ENCODE results near the gene LMO7. TPM values are rescaled to one million over a fixed set of nuclear protein-coding genes. Genes with fewer than 3 reads are reported as not detected.

Gene LMO7
- total RNA-seq, 4 donors from 2014 or later: 60.5 to 108 (median 75.6) TPM

DNA sequence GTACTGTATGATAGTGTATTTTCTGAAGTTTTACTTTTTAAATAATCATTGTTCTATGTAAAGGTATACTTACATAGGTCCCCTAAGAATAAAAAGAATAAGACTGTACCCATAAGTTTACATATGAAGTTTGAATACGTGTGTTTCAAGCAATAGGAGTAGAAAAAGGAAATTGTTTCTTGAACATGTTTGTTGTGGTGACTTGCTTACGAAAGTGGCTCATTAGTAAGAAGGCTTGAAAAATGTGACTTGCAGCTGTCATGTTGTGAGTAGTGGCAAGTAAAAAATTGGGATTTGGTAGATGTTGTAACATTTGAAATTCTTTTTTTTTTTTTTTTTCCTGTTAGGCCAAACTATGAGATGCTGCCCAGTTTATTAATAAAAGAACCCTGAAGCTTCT is 203.3 kb downstream of the LMO7 start:
- no peak for DNase-seq (ENCODE audit: low spot score in 2 of 2)
- H3K4me3 ChIP-seq (ENCODE audit: low read depth, poor library complexity, severe bottlenecking): no peak overlapping the region
- TF ChIP-seq, protein P1, sequence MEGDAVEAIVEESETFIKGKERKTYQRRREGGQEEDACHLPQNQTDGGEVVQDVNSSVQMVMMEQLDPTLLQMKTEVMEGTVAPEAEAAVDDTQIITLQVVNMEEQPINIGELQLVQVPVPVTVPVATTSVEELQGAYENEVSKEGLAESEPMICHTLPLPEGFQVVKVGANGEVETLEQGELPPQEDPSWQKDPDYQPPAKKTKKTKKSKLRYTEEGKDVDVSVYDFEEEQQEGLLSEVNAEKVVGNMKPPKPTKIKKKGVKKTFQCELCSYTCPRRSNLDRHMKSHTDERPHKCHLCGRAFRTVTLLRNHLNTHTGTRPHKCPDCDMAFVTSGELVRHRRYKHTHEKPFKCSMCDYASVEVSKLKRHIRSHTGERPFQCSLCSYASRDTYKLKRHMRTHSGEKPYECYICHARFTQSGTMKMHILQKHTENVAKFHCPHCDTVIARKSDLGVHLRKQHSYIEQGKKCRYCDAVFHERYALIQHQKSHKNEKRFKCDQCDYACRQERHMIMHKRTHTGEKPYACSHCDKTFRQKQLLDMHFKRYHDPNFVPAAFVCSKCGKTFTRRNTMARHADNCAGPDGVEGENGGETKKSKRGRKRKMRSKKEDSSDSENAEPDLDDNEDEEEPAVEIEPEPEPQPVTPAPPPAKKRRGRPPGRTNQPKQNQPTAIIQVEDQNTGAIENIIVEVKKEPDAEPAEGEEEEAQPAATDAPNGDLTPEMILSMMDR (IDR thresholded peaks at IDR 0.05): no peak
- TF ChIP-seq POLR2A (IDR thresholded peaks at IDR 0.05): no peak
- 61 to 74% methylated on average over 2 of the region's 2 CpGs for WGBS, 2 donors
- intact Hi-C loops (cut with DNase I; ENCODE audit: low total_unique reads): no loop called here

DNA sequence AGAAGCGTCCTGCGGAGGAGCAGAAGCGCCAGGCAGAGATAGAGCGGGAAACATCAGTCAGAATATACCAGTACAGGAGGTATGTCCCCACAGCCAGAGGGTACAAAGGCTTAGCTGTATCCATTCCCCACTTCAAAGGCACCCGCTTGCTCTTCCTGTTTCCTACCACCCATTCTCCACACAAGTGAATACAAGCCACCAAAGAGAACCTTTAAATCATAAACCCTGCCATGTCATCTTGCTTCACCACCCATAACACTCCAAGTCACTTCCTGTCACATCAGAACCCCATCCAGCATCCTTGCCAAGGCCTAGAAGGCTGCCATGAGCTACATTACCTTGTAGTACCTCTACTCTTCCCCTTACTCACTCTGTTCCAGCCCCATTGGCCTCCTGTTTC is 205.8 kb downstream of the LMO7 start:
- TF ChIP-seq, protein P1 (IDR thresholded peaks at IDR 0.05): no peak
- TF ChIP-seq POLR2A (IDR thresholded peaks at IDR 0.05): no peak
- whole genome bisulfite sequencing, 2 donors: 93 to 95% methylated on average over 5 of the region's 5 CpGs

DNA sequence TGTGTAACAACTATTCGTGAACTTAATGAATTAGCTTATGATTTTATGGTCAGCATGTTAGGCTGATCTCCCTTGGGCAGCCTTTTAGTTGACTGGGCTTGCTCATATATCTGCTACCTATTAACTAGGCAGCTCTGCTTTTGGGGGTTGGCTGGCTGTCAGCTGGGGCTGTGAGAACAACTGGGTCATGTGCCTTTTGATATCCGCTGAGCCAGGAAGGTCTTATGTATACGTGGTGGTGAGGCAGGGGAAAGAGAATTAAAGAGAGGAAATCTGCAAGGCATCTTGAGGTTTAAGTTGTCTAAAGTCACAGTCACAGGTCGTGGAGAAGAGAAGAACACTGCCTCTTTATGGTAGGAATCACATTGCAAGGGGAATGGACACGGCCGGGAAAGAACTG is 206.9 kb downstream of the LMO7 start:
- WGBS, 2 donors: 92 to 94% methylated on average over 6 of the region's 6 CpGs
- TF ChIP-seq, protein P1 (IDR thresholded peaks at IDR 0.05): no peak
- TF ChIP-seq POLR2A (IDR thresholded peaks at IDR 0.05): no peak
- H3K4me3 ChIP-seq (ENCODE audit: low read depth, poor library complexity, severe bottlenecking): no peak overlapping the region
- intact Hi-C loops (cut with DNase I; ENCODE audit: low total_unique reads): no loop called here
- no peak for DNase-seq (ENCODE audit: low spot score in 2 of 2)

More for the DNA sequence above, 205.8 kb downstream of the LMO7 start:
- DNase-seq (ENCODE audit: low spot score in 2 of 2): no peak
- intact Hi-C loops (cut with DNase I; ENCODE audit: low total_unique reads): no loop called here
- H3K4me3 ChIP-seq (ENCODE audit: low read depth, poor library complexity, severe bottlenecking): no peak overlapping the region

DNA sequence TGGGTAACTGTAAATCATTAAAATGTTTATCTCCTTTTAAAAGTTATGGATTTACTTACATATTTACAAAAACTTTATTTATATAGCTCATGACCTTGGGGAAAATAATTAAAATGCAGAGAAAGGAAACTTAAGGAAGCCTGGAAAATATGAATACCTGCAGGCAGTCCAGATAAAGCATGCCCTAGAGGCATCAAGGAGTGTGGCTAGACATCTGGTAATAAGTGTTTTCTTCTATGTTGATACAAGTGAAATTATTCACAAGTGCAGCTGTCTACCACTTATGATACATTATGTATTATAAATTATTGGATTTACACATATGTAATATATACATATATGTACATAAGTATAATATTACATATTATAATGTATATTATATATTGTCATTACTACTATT is 207.9 kb downstream of the LMO7 start:
- no peak overlapping the region for H3K4me3 ChIP-seq (ENCODE audit: low read depth, poor library complexity, severe bottlenecking)
- intact Hi-C loops (cut with DNase I; ENCODE audit: low total_unique reads): no loop called here
- no peak for TF ChIP-seq POLR2A (IDR thresholded peaks at IDR 0.05)
- TF ChIP-seq, protein P1 (IDR thresholded peaks at IDR 0.05): no peak
- no peak for DNase-seq (ENCODE audit: low spot score in 2 of 2)

- no peak overlapping the region for H3K4me3 ChIP-seq (ENCODE audit: low read depth, poor library complexity, severe bottlenecking)
- WGBS, 2 donors: 91 to 98% methylated on average over 2 of the region's 2 CpGs
- DNase-seq (ENCODE audit: low spot score in 2 of 2): no peak
- intact Hi-C loops (cut with DNase I; ENCODE audit: low total_unique reads): no loop called here
- TF ChIP-seq, protein P1 (IDR thresholded peaks at IDR 0.05): no peak
Measured at GRCh38 chr13:75847588-75847987, 211.5 kb downstream of the LMO7 start.

DNA sequence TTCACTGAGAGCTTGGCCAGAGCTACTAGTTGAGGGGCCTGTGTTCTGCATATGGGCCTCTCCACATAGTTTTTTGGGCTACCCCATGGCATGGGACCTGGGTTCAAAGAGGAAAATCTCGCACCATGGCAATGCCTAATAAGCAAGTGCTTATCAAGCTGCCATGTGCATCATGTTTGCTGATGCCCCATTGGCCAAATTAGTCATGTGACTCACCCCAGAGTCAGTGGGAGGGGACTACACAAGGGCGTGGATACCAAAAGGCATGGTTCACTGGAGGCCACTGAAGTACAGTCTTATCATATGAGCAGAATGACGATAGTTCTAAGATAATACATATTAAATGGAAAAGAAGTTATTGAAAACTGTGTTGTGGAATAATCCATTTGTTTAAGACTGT is 214.8 kb downstream of the LMO7 start:
- 97 to 100% methylated on average over 3 of the region's 3 CpGs for WGBS, 2 donors
- intact Hi-C loops (cut with DNase I; ENCODE audit: low total_unique reads): no loop called here
- no peak overlapping the region for H3K4me3 ChIP-seq (ENCODE audit: low read depth, poor library complexity, severe bottlenecking)
- no peak for DNase-seq (ENCODE audit: low spot score in 2 of 2)
- TF ChIP-seq, protein P1 (IDR thresholded peaks at IDR 0.05): no peak
- no peak for TF ChIP-seq POLR2A (IDR thresholded peaks at IDR 0.05)
